Heart left ventricle (tissue), 16 donors: Measurements from ENCODE around the gene HOXA3. TPM values are rescaled to one million over a fixed set of nuclear protein-coding genes. Genes with fewer than 3 reads are reported as not detected.

Experiments used
- ATAC-seq, 4 donors: fragments of 200-7000 bp; cut with Tn5 transposase; one replicate each; pipeline ENCODE4 v1.9.1; 2020 to 2022; ENCODE audit warnings: moderate library complexity in 4 of 4, mild to moderate bottlenecking in 3 of 4, moderate number of reproducible peaks in 1 of 4
- DNase-seq, 5 donors: peaks; one replicate each; pipeline ENCODE4 v3.0.0-alpha.2; 2020
- H3K27ac ChIP-seq, 12 donors: fragments of 200-600 bp; sonication (generic) in 4 of 12; one replicate each; pipeline versions ENCODE4 v1.5.0 to v1.8.0; 2016 to 2022; ENCODE audit warnings: mild to moderate bottlenecking in 2 of 12
- H3K27me3 ChIP-seq, 9 donors: fragments of 200-600 bp; sonication (generic) in 2 of 9; one replicate each; pipeline versions ENCODE4 v1.5.1 to v1.8.0; 2016 to 2022; ENCODE audit warnings: mild to moderate bottlenecking in 3 of 9
- H3K36me3 ChIP-seq, 9 donors: fragments of 200-600 bp; sonication (generic) in 2 of 9; one replicate each; pipeline versions ENCODE4 v1.5.0 to v1.8.0; 2018 to 2022; ENCODE audit warnings: mild to moderate bottlenecking in 2 of 9
- H3K4me1 ChIP-seq, 12 donors: fragments of 200-600 bp; sonication (generic) in 4 of 12; one replicate each; pipeline versions ENCODE4 v1.5.0 to v1.8.0; 2016 to 2022; ENCODE audit warnings: mild to moderate bottlenecking in 3 of 12
- H3K4me3 ChIP-seq, 12 donors: fragments of 200-600 bp; sonication (generic) in 4 of 12; one replicate each; pipeline versions ENCODE4 v1.5.0 to v1.8.0; 2017 to 2022; ENCODE audit warnings: mild to moderate bottlenecking in 9 of 12, moderate library complexity in 4 of 12
- H3K9me3 ChIP-seq, 12 donors: fragments of 200-600 bp; sonication (generic) in 4 of 12; one replicate each; pipeline versions ENCODE4 v1.5.0 to v1.8.0; 2016 to 2022; ENCODE audit warnings: mild to moderate bottlenecking in 1 of 12
- CTCF ChIP-seq, 12 donors: fragments of 200-600 bp; sonication (generic) in 4 of 12; IDR thresholded peaks; one replicate each; pipeline versions ENCODE4 v1.5.0 to v1.8.0; 2018 to 2022; ENCODE audit warnings: antibody characterized with exemption in 12 of 12, mild to moderate bottlenecking in 5 of 12
- POLR2A ChIP-seq, 2 donors: fragments of 450-650 bp; IDR thresholded peaks; one replicate each; pipeline ENCODE4 v1.6.1; 2017; ENCODE audit warnings: antibody characterized with exemption in 2 of 2, mild to moderate bottlenecking in 2 of 2, moderate library complexity in 2 of 2
- WGBS, 4 donors: extraction: QIAGEN DNeasy Blood & Tissue Kit in 2 of 4; methylation state at CpG; one replicate each; pipeline versions ENCODE4 v1.1.5 to v1.1.7; 2013 to 2018; 5-methylcytosine and 5-hydroxymethylcytosine counted together
- intact Hi-C, 10 donors: fragments of 100-400 bp; cut with DNase I; formaldehyde crosslinking; loops; one replicate each; pipeline versions ENCODE4 v1.11.1 to v1.14.2; 2022
- long read RNA-seq, 3 donors: library from polyadenylated mRNA; unstranded; transcript quantifications; one replicate each; pipeline ENCODE4 v2.0.0, GENCODE V29; 2020 to 2021
- polyA plus RNA-seq, 2 donors: library from polyadenylated mRNA; stranded (reverse); fragments of 200-250 nt; gene quantifications; one replicate each; pipeline ENCODE4 v1.2.3, GENCODE V29; 2013
- total RNA-seq, 9 donors: library from RNA; depleted of rRNA in 2 of 9; stranded (reverse); fragments of >200 nt in 2 of 9; fragmentation: NEBNext Ultra II Directional in 3 of 9; extraction: Animal tissue kit (Norgen Biotek cat#: 25700) in 3 of 9; gene quantifications; one replicate each; pipeline versions ENCODE4 v1.1.0 to v1.2.4, GENCODE V29; 2016 to 2023
- donor health status: ischemic (EF 13 %, LVEDD 7.1; RV severe dilation, severe dysfunction).
- donor health status: healthy with polysubstance abuse.
- donor health status: DM: no; HTN: yes; CAD: no.
- donor health status: DM: no; HTN: no; CAD: no.
- donor health status: ischemic (EF 25% LVEDD 6.9; RV normal size, moderate dysfunction).
- donor health status: ischemic (EF 25% LVEDD 5.7; RV mildly dilated, moderate dysfunction).
- donor health status: healthy.
- donor health status: DM: yes; HTN: yes; CAD: no.
- donor health status: ischemic (EF 35%, LVEDD 5.7; RV mildly dilated, moderate dysfunction).
- donor health status: nonischemic (EF 11% LVEDD 7.7; RV severe dilation, severe dysfunction).
- donor health status: DM: yes; HTN: yes; CAD: no.
- donor health status: PGD.
- donor health status: ischemic (EF 29% LVEDD 5.4; RV normal size, mild dysfunction).
- donor health status: nonischemic (EF 23%, LVEDD 6.1; RV moderate dilation, normal function).

The HOXA3 gene
- total RNA-seq (1 to 10 TPM in 3 of 9 donors, under 1 TPM in 4, not detected in 2; 0.19 to 3.1 (median 0.67) TPM), polyA plus RNA-seq (under 1 TPM; 0.07 to 0.11 TPM)
- long read RNA-seq, donor 1 = 0 reads
- long read RNA-seq, donor 2 = 0 reads
- long read RNA-seq, donor 3 = 0 reads

GRCh38 chr7:27151931-27152815 lies at the start of gene HOXA3:
HOXA3 (minus strand) TSS chr7:27152583; CDS start chr7:27110640, 41,943 bp downstream.
- Histone ChIP-seq H3K27ac (peak within 1 kb of the TSS in 1 of 12 donors; percentile 92), H3K4me3 (peak within 1 kb of the TSS in 5 of 12 donors; percentile 2 to 38 (median 28)), H3K27me3 (peaks cover 91 to 100% (median 99%) of the 10 kb centered on the region in 9 donors), H3K4me1 (peaks cover 3 to 67% (median 27%) of the 10 kb centered on the region in 12 donors), H3K9me3 (no peaks in the 10 kb centered on the region), H3K36me3 (no peaks in the 10 kb centered on the region)
- DNase-seq (peak in 3 of 5 donors; percentile 5 to 33 (median 19)), ATAC-seq (no peak)
- no peak for TF ChIP-seq CTCF (IDR thresholded peaks at IDR 0.05)
- intact Hi-C loops = loop anchor here in 5 of 10 donors (10.0 kb wide), 3 partner anchors 1067 to 1287 kb away; no protein-coding TSS in a partner anchor
- WGBS, 4 donors = 4 to 7% (median 5%) methylated on average over 34 to 53 of the region's 53 CpGs

DNA sequence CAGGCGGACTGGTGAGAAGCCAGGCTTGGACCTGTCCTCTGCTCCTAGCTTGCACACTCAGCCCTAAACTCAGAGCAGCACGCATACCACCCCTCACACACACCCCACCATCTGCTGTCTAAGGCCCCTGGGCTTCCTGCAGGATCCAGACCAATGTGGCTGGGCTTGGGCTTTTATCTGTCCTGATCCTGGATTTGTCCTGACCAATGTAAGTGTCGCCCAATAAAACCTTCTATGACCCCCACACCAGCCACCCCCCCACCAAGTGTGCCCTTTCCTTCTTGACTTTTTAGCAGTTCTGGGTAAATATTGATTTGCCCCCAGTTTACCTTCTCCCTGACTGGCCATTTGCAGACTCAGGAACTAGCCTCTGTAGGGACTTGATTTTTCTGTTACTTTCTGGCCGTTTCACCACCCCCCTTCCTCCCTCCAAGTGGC lies 49.2 kb upstream of the HOXA3 start:
- no peak for ATAC-seq
- Histone ChIP-seq H3K27ac (peak overlapping the region in 1 of 12 donors; percentile 66), H3K36me3 (no peaks in the 10 kb centered on the region), H3K4me1 (peaks cover 4 to 52% (median 21%) of the 10 kb centered on the region in 12 donors), H3K9me3 (no peaks in the 10 kb centered on the region), H3K4me3 (peak overlapping the region in 1 of 12 donors; percentile 35), H3K27me3 (peaks cover 85 to 97% (median 93%) of the 10 kb centered on the region in 9 donors)
- 20 to 31% (median 27%) methylated on average over 4 of the region's 4 CpGs for WGBS, 4 donors
- TF ChIP-seq CTCF (IDR thresholded peaks at IDR 0.05) = no peak
- no peak for TF ChIP-seq POLR2A (IDR thresholded peaks at IDR 0.05)
- no peak for DNase-seq
- intact Hi-C loops = loop anchor here in 5 of 10 donors (5.0 to 10.0 kb wide), 4 partner anchors 373 to 721 kb away; no protein-coding TSS in a partner anchor

GRCh38 chr7:27200761-27201579 lies 48.6 kb upstream of the HOXA3 start:
- no peaks in the 10 kb centered on the region for H3K36me3 ChIP-seq
- no peak for DNase-seq
- H3K27ac ChIP-seq = peak overlapping the region in 1 of 12 donors; percentile 66
- intact Hi-C loops = loop anchor here in 5 of 10 donors (5.0 to 10.0 kb wide), 4 partner anchors 374 to 721 kb away; no protein-coding TSS in a partner anchor
- ATAC-seq = peak in 2 of 4 donors; percentile 44 to 49
- H3K4me1 ChIP-seq = peaks cover 4 to 52% (median 21%) of the 10 kb centered on the region in 12 donors
- no peaks in the 10 kb centered on the region for H3K9me3 ChIP-seq
- 11 to 22% (median 15%) methylated on average over 14 of the region's 14 CpGs for WGBS, 4 donors
- peaks cover 86 to 97% (median 92%) of the 10 kb centered on the region in 9 donors for H3K27me3 ChIP-seq
- TF ChIP-seq CTCF (IDR thresholded peaks at IDR 0.05) (no peak), POLR2A (IDR thresholded peaks at IDR 0.05) (no peak)
- peak overlapping the region in 8 of 12 donors; percentile 6 to 47 (median 37) for H3K4me3 ChIP-seq
